ENCODE measurements around the gene TPCN1.

The TPCN1 gene

GRCh38 chr12:113236539-113237399 is 15.5 kb downstream of the TPCN1 start:
- no peaks in the 10 kb centered on the region for H3K9me3 ChIP-seq (ENCODE audit: control insufficient read depth, low read length)
- peaks cover 7% of the 10 kb centered on the region for H3K36me3 ChIP-seq (ENCODE audit: control insufficient read depth, insufficient read depth, low read length, severe bottlenecking)
- H3K4me1 ChIP-seq (ENCODE audit: control insufficient read depth, insufficient read depth, low read length): peaks cover 44% of the 10 kb centered on the region
- no peaks in the 10 kb centered on the region for H3K27me3 ChIP-seq (replicated peaks; ENCODE audit: control insufficient read depth, insufficient read depth, low read length)
- no peak overlapping the region for H3K4me3 ChIP-seq (ENCODE audit: low read length)
- H3K9ac ChIP-seq (ENCODE audit: low read length): no peak overlapping the region
- no peak for DNase-seq (ENCODE audit: low read depth)

GRCh38 chr12:113237748-113238147 is 16.5 kb downstream of the TPCN1 start:
- no peaks in the 10 kb centered on the region for H3K9me3 ChIP-seq (ENCODE audit: control insufficient read depth, low read length)
- H3K36me3 ChIP-seq (ENCODE audit: control insufficient read depth, insufficient read depth, low read length, severe bottlenecking): no peaks in the 10 kb centered on the region
- DNase-seq (ENCODE audit: low read depth): no peak
- no peaks in the 10 kb centered on the region for H3K27me3 ChIP-seq (replicated peaks; ENCODE audit: control insufficient read depth, insufficient read depth, low read length)
- H3K4me1 ChIP-seq (ENCODE audit: control insufficient read depth, insufficient read depth, low read length): peaks cover 45% of the 10 kb centered on the region
- no peak overlapping the region for H3K4me3 ChIP-seq (ENCODE audit: low read length)
- H3K9ac ChIP-seq (ENCODE audit: low read length): no peak overlapping the region

GRCh38 chr12:113238309-113238708 is 17.0 kb downstream of the TPCN1 start:
- H3K9me3 ChIP-seq (ENCODE audit: control insufficient read depth, low read length): no peaks in the 10 kb centered on the region
- H3K36me3 ChIP-seq (ENCODE audit: control insufficient read depth, insufficient read depth, low read length, severe bottlenecking): no peaks in the 10 kb centered on the region
- H3K27me3 ChIP-seq (replicated peaks; ENCODE audit: control insufficient read depth, insufficient read depth, low read length): no peaks in the 10 kb centered on the region
- H3K4me1 ChIP-seq (ENCODE audit: control insufficient read depth, insufficient read depth, low read length): peaks cover 39% of the 10 kb centered on the region
- no peak for DNase-seq (ENCODE audit: low read depth)
- H3K4me3 ChIP-seq (ENCODE audit: low read length): no peak overlapping the region
- H3K9ac ChIP-seq (ENCODE audit: low read length): no peak overlapping the region

- peak overlapping the region; percentile 7 for H3K9ac ChIP-seq (ENCODE audit: low read length)
Measured at GRCh38 chr12:113239288-113239771, 18.1 kb downstream of the TPCN1 start.

GRCh38 chr12:113239811-113240331 is 18.6 kb downstream of the TPCN1 start:
- DNase-seq (ENCODE audit: low read depth): no peak
- peaks cover 50% of the 10 kb centered on the region for H3K4me1 ChIP-seq (ENCODE audit: control insufficient read depth, insufficient read depth, low read length)

More at GRCh38 chr12:113239288-113239771, 18.1 kb downstream of the TPCN1 start:
- no peak for DNase-seq (ENCODE audit: low read depth)
- Histone ChIP-seq H3K27me3 (replicated peaks; ENCODE audit: control insufficient read depth, insufficient read depth, low read length) (no peaks in the 10 kb centered on the region), H3K9me3 (ENCODE audit: control insufficient read depth, low read length) (no peaks in the 10 kb centered on the region), H3K4me1 (ENCODE audit: control insufficient read depth, insufficient read depth, low read length) (peaks cover 45% of the 10 kb centered on the region), H3K36me3 (ENCODE audit: control insufficient read depth, insufficient read depth, low read length, severe bottlenecking) (no peaks in the 10 kb centered on the region), H3K4me3 (ENCODE audit: low read length) (no peak overlapping the region)

GRCh38 chr12:113240395-113240794 is 19.1 kb downstream of the TPCN1 start:
- H3K9me3 ChIP-seq (ENCODE audit: control insufficient read depth, low read length): no peaks in the 10 kb centered on the region
- H3K9ac ChIP-seq (ENCODE audit: low read length): no peak overlapping the region
- H3K4me3 ChIP-seq (ENCODE audit: low read length): no peak overlapping the region
- peaks cover 52% of the 10 kb centered on the region for H3K4me1 ChIP-seq (ENCODE audit: control insufficient read depth, insufficient read depth, low read length)
- H3K36me3 ChIP-seq (ENCODE audit: control insufficient read depth, insufficient read depth, low read length, severe bottlenecking): no peaks in the 10 kb centered on the region
- no peaks in the 10 kb centered on the region for H3K27me3 ChIP-seq (replicated peaks; ENCODE audit: control insufficient read depth, insufficient read depth, low read length)
- DNase-seq (ENCODE audit: low read depth): no peak

More at GRCh38 chr12:113239811-113240331, 18.6 kb downstream of the TPCN1 start:
- no peak overlapping the region for H3K4me3 ChIP-seq (ENCODE audit: low read length)
- H3K9ac ChIP-seq (ENCODE audit: low read length): peak overlapping the region; percentile 7
- no peaks in the 10 kb centered on the region for H3K9me3 ChIP-seq (ENCODE audit: control insufficient read depth, low read length)
- H3K36me3 ChIP-seq (ENCODE audit: control insufficient read depth, insufficient read depth, low read length, severe bottlenecking): no peaks in the 10 kb centered on the region
- no peaks in the 10 kb centered on the region for H3K27me3 ChIP-seq (replicated peaks; ENCODE audit: control insufficient read depth, insufficient read depth, low read length)

GRCh38 chr12:113241191-113242025 is 20.1 kb downstream of the TPCN1 start:
- H3K36me3 ChIP-seq (ENCODE audit: control insufficient read depth, insufficient read depth, low read length, severe bottlenecking): no peaks in the 10 kb centered on the region
- H3K9ac ChIP-seq (ENCODE audit: low read length): no peak overlapping the region
- DNase-seq (ENCODE audit: low read depth): peak; percentile 91
- peak overlapping the region; percentile 13 for H3K4me3 ChIP-seq (ENCODE audit: low read length)
- H3K9me3 ChIP-seq (ENCODE audit: control insufficient read depth, low read length): no peaks in the 10 kb centered on the region
- no peaks in the 10 kb centered on the region for H3K27me3 ChIP-seq (replicated peaks; ENCODE audit: control insufficient read depth, insufficient read depth, low read length)
- H3K4me1 ChIP-seq (ENCODE audit: control insufficient read depth, insufficient read depth, low read length): peaks cover 60% of the 10 kb centered on the region

- no peak overlapping the region for H3K9ac ChIP-seq (ENCODE audit: low read length)
- H3K9me3 ChIP-seq (ENCODE audit: control insufficient read depth, low read length): no peaks in the 10 kb centered on the region
- no peak overlapping the region for H3K4me3 ChIP-seq (ENCODE audit: low read length)
- DNase-seq (ENCODE audit: low read depth): no peak
- no peaks in the 10 kb centered on the region for H3K27me3 ChIP-seq (replicated peaks; ENCODE audit: control insufficient read depth, insufficient read depth, low read length)
- H3K4me1 ChIP-seq (ENCODE audit: control insufficient read depth, insufficient read depth, low read length): peaks cover 57% of the 10 kb centered on the region
- no peaks in the 10 kb centered on the region for H3K36me3 ChIP-seq (ENCODE audit: control insufficient read depth, insufficient read depth, low read length, severe bottlenecking)
Measured at GRCh38 chr12:113242026-113242418, 20.8 kb downstream of the TPCN1 start.

- Histone ChIP-seq H3K9ac (ENCODE audit: low read length) (no peak overlapping the region), H3K36me3 (ENCODE audit: control insufficient read depth, insufficient read depth, low read length, severe bottlenecking) (no peaks in the 10 kb centered on the region), H3K27me3 (replicated peaks; ENCODE audit: control insufficient read depth, insufficient read depth, low read length) (no peaks in the 10 kb centered on the region), H3K4me3 (ENCODE audit: low read length) (no peak overlapping the region), H3K9me3 (ENCODE audit: control insufficient read depth, low read length) (no peaks in the 10 kb centered on the region), H3K4me1 (ENCODE audit: control insufficient read depth, insufficient read depth, low read length) (peaks cover 57% of the 10 kb centered on the region)
- no peak for DNase-seq (ENCODE audit: low read depth)
Measured at GRCh38 chr12:113242560-113242959, 21.3 kb downstream of the TPCN1 start.

- DNase-seq (ENCODE audit: low read depth): peak; percentile 60
- Histone ChIP-seq H3K36me3 (ENCODE audit: control insufficient read depth, insufficient read depth, low read length, severe bottlenecking) (no peaks in the 10 kb centered on the region), H3K27me3 (replicated peaks; ENCODE audit: control insufficient read depth, insufficient read depth, low read length) (no peaks in the 10 kb centered on the region), H3K4me1 (ENCODE audit: control insufficient read depth, insufficient read depth, low read length) (peaks cover 54% of the 10 kb centered on the region), H3K4me3 (ENCODE audit: low read length) (no peak overlapping the region), H3K9ac (ENCODE audit: low read length) (no peak overlapping the region), H3K9me3 (ENCODE audit: control insufficient read depth, low read length) (no peaks in the 10 kb centered on the region)
Measured at GRCh38 chr12:113244047-113244460, 22.8 kb downstream of the TPCN1 start.

- Histone ChIP-seq H3K9ac (ENCODE audit: low read length) (no peak overlapping the region), H3K9me3 (ENCODE audit: control insufficient read depth, low read length) (no peaks in the 10 kb centered on the region), H3K4me3 (ENCODE audit: low read length) (no peak overlapping the region), H3K27me3 (replicated peaks; ENCODE audit: control insufficient read depth, insufficient read depth, low read length) (no peaks in the 10 kb centered on the region), H3K4me1 (ENCODE audit: control insufficient read depth, insufficient read depth, low read length) (peaks cover 49% of the 10 kb centered on the region), H3K36me3 (ENCODE audit: control insufficient read depth, insufficient read depth, low read length, severe bottlenecking) (peaks cover 2% of the 10 kb centered on the region)
- DNase-seq (ENCODE audit: low read depth): no peak
Measured at GRCh38 chr12:113244478-113244958, 23.3 kb downstream of the TPCN1 start.

Data from adipocyte (in vitro differentiated cells).